Cardiac muscle cell (in vitro differentiated cells and primary cell): ENCODE measurements around the gene TNFRSF6B. TPM values are rescaled to one million over a fixed set of nuclear protein-coding genes. Genes with fewer than 3 reads are reported as not detected.

Experiments used
- DNase-seq, 2 donors: peaks; one replicate each; pipeline versions ENCODE4 v3.0.0 to v3.0.0-alpha.2; 2010 to 2017; ENCODE audit warnings: low read depth in 1 of 2, low spot score in 1 of 2
- H3K27ac ChIP-seq: fragments of 200-600 bp; sonication (generic); 2 replicates; pipeline ENCODE4 v1.5.1; 2016
- H3K27me3 ChIP-seq: fragments of 200-600 bp; sonication (generic); 2 replicates; pipeline ENCODE4 v1.6.0; 2016; ENCODE audit warnings: control low read depth
- H3K36me3 ChIP-seq: fragments of 200-600 bp; sonication (generic); 2 replicates; pipeline ENCODE4 v1.5.1; 2016; ENCODE audit warnings: control low read depth
- H3K4me1 ChIP-seq: fragments of 200-600 bp; sonication (generic); 2 replicates; pipeline ENCODE4 v1.8.1; 2017; ENCODE audit warnings: low read depth, mild to moderate bottlenecking, mixed run types
- H3K4me3 ChIP-seq: fragments of 200-600 bp; sonication (generic); 2 replicates; pipeline ENCODE4 v1.5.1; 2016; ENCODE audit warnings: mild to moderate bottlenecking
- H3K9me3 ChIP-seq: fragments of 200-600 bp; sonication (generic); 2 replicates; pipeline ENCODE4 v1.5.1; 2017; ENCODE audit warnings: low read depth, mild to moderate bottlenecking, control low read depth
- polyA plus RNA-seq: library from polyadenylated mRNA; unstranded; fragments of >200 nt; fragmentation: Nextera tagmentation; extraction: Ambion mirVana; gene quantifications from 2 replicates; pipeline ENCODE4 v1.2.1, GENCODE V29; 2016
- total RNA-seq: library from RNA; depleted of rRNA; stranded (reverse); fragments of >200 nt; gene quantifications from 2 replicates; pipeline ENCODE4 v1.2.3, GENCODE V29; 2016
- TF ChIP-seq, protein P1 (sequence below): IDR thresholded peaks from 2 replicates; pipeline ENCODE4 v1.5.1; 2012; ENCODE audit warnings: low read depth, mild to moderate bottlenecking, low read length

Gene TNFRSF6B
- total and polyA plus RNA-seq, 2 experiments from 2014 or later = 4.9 to 10.3 TPM

DNA sequence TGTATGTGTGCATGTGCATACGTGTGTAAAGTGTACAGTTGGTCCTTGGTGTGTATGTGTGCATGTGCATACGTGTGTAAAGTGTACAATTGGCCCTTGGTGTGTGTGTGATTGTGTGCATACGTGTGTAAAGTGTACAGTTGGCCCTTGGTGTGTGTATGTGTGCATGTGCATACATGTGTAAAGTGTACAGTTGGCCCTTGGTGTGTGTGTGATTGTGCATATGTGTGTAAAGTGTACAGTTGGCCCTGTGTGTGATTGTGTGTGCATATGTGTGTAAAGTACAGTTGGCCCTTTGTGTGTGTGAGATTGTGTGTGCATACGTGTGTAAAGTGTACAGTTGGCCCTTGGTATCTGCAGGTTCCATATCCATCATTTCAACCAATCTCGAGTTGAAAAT, 35.0 kb downstream of the TNFRSF6B start:
- TF ChIP-seq, protein P1, sequence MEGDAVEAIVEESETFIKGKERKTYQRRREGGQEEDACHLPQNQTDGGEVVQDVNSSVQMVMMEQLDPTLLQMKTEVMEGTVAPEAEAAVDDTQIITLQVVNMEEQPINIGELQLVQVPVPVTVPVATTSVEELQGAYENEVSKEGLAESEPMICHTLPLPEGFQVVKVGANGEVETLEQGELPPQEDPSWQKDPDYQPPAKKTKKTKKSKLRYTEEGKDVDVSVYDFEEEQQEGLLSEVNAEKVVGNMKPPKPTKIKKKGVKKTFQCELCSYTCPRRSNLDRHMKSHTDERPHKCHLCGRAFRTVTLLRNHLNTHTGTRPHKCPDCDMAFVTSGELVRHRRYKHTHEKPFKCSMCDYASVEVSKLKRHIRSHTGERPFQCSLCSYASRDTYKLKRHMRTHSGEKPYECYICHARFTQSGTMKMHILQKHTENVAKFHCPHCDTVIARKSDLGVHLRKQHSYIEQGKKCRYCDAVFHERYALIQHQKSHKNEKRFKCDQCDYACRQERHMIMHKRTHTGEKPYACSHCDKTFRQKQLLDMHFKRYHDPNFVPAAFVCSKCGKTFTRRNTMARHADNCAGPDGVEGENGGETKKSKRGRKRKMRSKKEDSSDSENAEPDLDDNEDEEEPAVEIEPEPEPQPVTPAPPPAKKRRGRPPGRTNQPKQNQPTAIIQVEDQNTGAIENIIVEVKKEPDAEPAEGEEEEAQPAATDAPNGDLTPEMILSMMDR = no peak
- no peaks in the 10 kb centered on the region for H3K9me3 ChIP-seq
- no peaks in the 10 kb centered on the region for H3K4me1 ChIP-seq
- H3K27ac ChIP-seq = no peak overlapping the region
- no peak for DNase-seq
- H3K4me3 ChIP-seq = no peak overlapping the region
- H3K27me3 ChIP-seq = no peaks in the 10 kb centered on the region
- H3K36me3 ChIP-seq = peaks cover 8% of the 10 kb centered on the region

DNA sequence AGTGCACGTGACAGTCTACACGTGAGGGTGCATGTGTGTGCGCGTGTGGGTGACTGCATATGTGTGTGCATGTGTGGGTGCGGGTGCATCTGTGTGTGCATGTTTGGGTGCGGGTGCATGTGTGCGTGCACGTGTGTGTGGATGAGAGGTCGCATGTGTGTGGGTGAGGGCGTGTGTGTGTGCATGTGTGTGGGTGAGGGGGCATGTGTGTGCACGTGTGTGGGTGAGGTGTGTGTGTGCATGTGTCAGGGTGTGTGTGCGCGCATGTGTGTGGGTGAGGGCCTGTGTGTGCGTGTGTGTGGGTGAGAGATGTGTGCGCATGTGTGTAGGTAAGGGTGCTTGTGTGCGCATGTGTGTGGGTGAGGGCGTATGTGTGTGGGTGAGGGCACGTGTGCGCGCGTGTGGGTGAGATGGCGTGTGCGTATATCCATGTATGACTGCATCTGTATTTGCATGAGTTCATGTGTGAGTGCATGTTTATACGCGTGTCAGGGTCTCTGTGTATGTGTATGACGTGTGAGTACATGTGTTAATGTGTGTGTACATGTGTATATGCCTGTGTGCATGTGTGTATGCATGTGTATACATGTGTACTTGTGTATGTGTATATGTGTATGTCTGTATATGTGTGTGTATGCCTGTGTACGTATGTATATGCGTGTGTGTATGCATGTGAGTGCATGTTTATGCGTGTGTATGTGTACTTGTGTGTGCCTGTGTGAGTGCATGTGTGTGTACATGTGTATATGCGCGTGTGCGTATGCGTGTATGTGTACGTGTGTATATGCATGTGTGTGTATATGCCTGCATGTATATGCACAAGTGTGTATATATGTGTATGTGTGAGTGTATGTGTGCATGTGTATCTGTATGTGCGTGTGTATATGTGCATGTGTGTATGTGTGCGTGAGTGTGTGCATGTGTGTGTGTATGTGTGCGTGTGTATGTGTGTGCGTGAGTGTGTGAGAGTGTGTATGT, 36.0 kb downstream of the TNFRSF6B start:
- peaks cover 8% of the 10 kb centered on the region for H3K36me3 ChIP-seq
- no peak for DNase-seq
- TF ChIP-seq, protein P1 = no peak
- no peaks in the 10 kb centered on the region for H3K4me1 ChIP-seq
- H3K27ac ChIP-seq = no peak overlapping the region
- no peaks in the 10 kb centered on the region for H3K27me3 ChIP-seq
- H3K9me3 ChIP-seq = no peaks in the 10 kb centered on the region
- H3K4me3 ChIP-seq = no peak overlapping the region

DNA sequence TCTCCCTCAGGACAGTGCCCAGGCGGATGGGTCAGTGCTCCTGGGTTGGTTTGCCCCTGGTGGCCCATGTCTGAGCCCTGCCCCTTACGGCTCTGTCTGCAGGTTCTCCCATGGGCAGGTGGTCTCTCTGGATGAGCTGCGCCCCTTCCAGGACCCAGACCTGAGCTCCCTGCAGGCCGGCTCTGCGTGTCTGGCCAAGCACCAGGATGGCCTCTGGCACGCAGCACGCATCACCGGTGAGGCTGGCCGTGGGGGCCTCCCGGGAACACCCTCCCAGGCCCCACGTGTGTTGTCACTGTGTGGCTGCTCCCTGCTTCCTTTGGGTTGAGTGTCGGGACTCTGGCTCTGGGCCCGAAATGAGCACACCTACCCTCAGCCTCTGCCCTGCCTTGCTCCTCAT, 36.7 kb downstream of the TNFRSF6B start:
- peaks cover 5% of the 10 kb centered on the region for H3K4me1 ChIP-seq
- no peaks in the 10 kb centered on the region for H3K9me3 ChIP-seq
- no peak overlapping the region for H3K27ac ChIP-seq
- TF ChIP-seq, protein P1 = no peak
- no peak for DNase-seq
- peaks cover 8% of the 10 kb centered on the region for H3K36me3 ChIP-seq
- no peak overlapping the region for H3K4me3 ChIP-seq
- no peaks in the 10 kb centered on the region for H3K27me3 ChIP-seq

DNA sequence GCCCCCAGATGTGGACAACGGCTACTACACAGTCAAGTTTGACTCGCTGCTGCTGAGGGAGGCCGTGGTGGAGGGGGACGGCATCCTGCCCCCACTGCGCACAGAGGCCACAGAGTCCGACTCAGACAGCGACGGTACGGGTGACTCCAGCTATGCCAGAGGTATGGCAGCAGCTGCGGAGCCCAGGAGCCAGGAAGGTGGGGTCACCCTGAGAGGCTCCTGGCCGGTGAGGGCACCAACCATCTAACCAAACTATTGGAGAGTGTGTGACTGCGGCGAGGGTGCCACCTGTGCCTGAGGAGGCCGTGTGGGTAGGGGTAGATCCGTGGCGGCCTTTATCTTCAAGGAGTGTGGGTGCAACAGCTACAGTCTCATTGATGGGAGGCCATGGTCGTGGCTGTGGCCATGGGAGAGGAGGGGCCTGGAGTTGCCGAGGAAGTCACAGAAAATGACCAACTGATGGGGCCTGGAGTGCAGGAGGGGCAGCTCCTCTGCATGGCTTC, 37.2 kb downstream of the TNFRSF6B start:
- no peak for DNase-seq
- Histone ChIP-seq H3K4me3 (no peak overlapping the region), H3K36me3 (peaks cover 8% of the 10 kb centered on the region), H3K9me3 (no peaks in the 10 kb centered on the region), H3K27ac (no peak overlapping the region), H3K4me1 (peaks cover 10% of the 10 kb centered on the region), H3K27me3 (no peaks in the 10 kb centered on the region)
- TF ChIP-seq, protein P1 = no peak

DNA sequence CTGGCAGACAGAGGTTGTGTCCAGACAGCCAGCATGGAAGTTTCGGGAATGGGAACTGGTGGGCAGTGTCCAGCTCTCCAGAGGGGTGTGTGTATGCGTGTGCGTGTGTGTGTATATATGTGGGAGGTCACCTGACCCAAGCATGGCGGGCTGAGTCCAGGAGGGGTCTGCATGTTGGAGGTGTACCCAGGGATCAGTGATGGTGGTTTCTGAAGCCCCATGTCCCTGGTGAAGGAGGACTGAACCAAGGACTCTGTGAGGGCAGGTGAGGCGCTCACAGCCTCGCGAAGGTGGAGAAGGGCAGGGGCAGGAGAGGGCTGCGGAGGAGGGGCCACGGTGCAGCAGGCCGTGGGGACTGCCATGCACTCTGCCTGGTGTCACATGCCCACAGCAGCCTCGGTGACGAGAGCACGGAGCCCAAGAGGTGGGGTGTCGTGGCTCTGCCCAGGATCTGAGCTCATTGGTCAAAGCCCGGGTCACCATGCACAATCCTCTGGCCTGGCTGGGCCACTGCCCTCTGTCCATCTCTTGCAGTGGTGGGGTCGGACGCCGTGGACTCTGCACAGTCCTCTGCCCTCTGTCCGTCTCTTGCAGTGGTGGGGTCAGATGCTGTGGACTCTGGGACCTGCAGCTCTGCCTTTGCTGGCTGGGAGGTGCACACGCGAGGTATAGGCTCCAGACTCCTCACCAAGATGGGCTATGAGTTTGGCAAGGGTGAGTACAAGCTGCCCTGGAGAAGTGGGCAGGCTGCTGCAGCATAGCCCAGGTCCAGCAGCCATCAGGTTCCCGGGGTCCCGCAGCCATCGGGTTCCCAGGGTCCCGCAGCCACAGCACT, 37.9 kb downstream of the TNFRSF6B start:
- Histone ChIP-seq H3K4me1 (peaks cover 12% of the 10 kb centered on the region), H3K27ac (no peak overlapping the region), H3K4me3 (no peak overlapping the region), H3K27me3 (no peaks in the 10 kb centered on the region), H3K36me3 (peaks cover 8% of the 10 kb centered on the region), H3K9me3 (no peaks in the 10 kb centered on the region)
- no peak for DNase-seq
- TF ChIP-seq, protein P1 = no peak
